ENCODE results near the gene TAF13.
A peak's percentile ranks its signal among the peaks of the same experiment; 100 is the strongest.
"Not testable (repeated sequence)": the region's sequence is repeated elsewhere in the genome, so short reads cannot be mapped to it uniquely, and the experiment has no call there.

Gene TAF13

GRCh38 chr1:109045595-109045994 is 30.2 kb downstream of the TAF13 start:
- DNase-seq, result no peak

- peak; percentile 84 for DNase-seq
Observed at GRCh38 chr1:109041621-109042468, 34.0 kb downstream of the TAF13 start, which contains the start of gene WDR47. Gene WDR47, minus strand, starts transcription at chr1:109042102. Its CDS starts 18,590 bp downstream, at chr1:109023512.

GRCh38 chr1:109040989-109041620 is 34.7 kb downstream of the TAF13 start:
- no peak for DNase-seq

GRCh38 chr1:109040627-109040988 is 35.2 kb downstream of the TAF13 start:
- no peak for DNase-seq

GRCh38 chr1:109034382-109034781 is 41.4 kb downstream of the TAF13 start:
- no peak for DNase-seq

- not testable (repeated sequence) for DNase-seq
Observed at GRCh38 chr1:109029493-109029892, 46.3 kb downstream of the TAF13 start.

- no peak for DNase-seq
Observed at GRCh38 chr1:109027841-109028240, 48.0 kb downstream of the TAF13 start.

GRCh38 chr1:109025694-109026093 is 50.1 kb downstream of the TAF13 start:
- DNase-seq, result no peak

GRCh38 chr1:109024646-109025045 is 51.2 kb downstream of the TAF13 start:
- no peak for DNase-seq

- DNase-seq, result no peak
Observed at GRCh38 chr1:109020693-109021257, 55.0 kb downstream of the TAF13 start.

- DNase-seq, result not testable (repeated sequence)
Observed at GRCh38 chr1:109017719-109018118, 58.1 kb downstream of the TAF13 start.

- no peak for DNase-seq
Observed at GRCh38 chr1:109017134-109017533, 58.7 kb downstream of the TAF13 start.
